ENCODE data around the gene GSK3B. TPM values are rescaled to one million over a fixed set of nuclear protein-coding genes. Genes with fewer than 3 reads are reported as not detected.

GSK3B gene
- total and polyA plus RNA-seq, 4 donors = 11.0 to 64.9 (median 30.6) TPM

DNA sequence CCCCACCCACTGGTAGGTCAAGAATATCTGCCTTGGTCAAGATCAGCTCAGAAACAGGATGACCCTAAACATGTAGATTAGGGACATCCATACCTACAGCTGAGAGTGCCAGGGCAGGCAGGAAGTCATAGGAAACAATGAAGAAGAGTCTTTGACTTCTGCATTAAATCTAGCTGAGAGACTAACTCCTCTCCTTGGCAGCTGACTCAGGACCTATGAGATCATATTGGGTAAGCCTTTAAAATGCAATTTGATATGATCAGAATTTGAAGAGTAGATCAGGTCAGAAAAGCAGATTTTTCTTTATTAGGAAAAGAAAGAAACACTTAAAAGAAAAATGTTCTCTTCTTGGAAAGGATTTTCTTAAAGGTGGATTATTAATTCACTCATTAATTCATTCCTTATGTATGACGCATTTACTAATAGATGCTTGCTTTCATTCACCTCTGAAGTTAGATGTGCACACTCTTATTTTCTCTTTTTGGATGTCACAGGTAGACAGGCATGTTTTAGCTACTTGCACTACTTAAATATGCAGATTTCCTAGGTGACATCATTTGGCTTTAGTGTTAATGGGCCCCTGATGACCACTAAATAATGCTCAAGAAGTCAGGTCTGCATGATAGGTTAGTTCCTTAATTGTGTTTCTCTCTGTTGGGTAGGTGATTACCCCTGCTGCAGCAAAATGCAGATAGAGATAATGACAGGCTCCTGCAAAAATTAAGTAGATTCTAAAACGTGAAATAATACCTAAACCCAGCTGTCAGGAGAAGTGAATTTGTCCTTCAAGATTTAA is 35.7 kb upstream of the GSK3B start:
- no peaks in the 10 kb centered on the region for H3K27me3 ChIP-seq (ENCODE audit: control insufficient read depth in 3 of 3, insufficient read depth in 3 of 3, low read length in 2 of 3)
- 92 to 93% methylated on average over 2 of the region's 2 CpGs for WGBS, 2 donors
- H3K27ac ChIP-seq (ENCODE audit: low read depth in 1 of 2, low read length in 1 of 2) = no peak overlapping the region
- TF ChIP-seq, protein P1, sequence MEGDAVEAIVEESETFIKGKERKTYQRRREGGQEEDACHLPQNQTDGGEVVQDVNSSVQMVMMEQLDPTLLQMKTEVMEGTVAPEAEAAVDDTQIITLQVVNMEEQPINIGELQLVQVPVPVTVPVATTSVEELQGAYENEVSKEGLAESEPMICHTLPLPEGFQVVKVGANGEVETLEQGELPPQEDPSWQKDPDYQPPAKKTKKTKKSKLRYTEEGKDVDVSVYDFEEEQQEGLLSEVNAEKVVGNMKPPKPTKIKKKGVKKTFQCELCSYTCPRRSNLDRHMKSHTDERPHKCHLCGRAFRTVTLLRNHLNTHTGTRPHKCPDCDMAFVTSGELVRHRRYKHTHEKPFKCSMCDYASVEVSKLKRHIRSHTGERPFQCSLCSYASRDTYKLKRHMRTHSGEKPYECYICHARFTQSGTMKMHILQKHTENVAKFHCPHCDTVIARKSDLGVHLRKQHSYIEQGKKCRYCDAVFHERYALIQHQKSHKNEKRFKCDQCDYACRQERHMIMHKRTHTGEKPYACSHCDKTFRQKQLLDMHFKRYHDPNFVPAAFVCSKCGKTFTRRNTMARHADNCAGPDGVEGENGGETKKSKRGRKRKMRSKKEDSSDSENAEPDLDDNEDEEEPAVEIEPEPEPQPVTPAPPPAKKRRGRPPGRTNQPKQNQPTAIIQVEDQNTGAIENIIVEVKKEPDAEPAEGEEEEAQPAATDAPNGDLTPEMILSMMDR (IDR thresholded peaks at IDR 0.05; ENCODE audit: control extremely low read depth, extremely low read depth) = no peak
- ATAC-seq (ENCODE audit: insufficient read depth, low FRiP score) (no peak), DNase-seq (no peak)
- H3K4me1 ChIP-seq (ENCODE audit: control insufficient read depth in 5 of 5, insufficient read depth in 5 of 5, low read length in 5 of 5) = no peaks in the 10 kb centered on the region
- no peak overlapping the region for H3K9ac ChIP-seq (ENCODE audit: insufficient read depth in 1 of 2, low read length in 2 of 2)
- H3K9me3 ChIP-seq (ENCODE audit: control insufficient read depth in 4 of 4, insufficient read depth in 3 of 4, low read length in 3 of 4) = no peaks in the 10 kb centered on the region
- no peak overlapping the region for H3K4me3 ChIP-seq
- H3K36me3 ChIP-seq (ENCODE audit: control insufficient read depth in 4 of 4, insufficient read depth in 4 of 4, low read length in 4 of 4) = no peaks in the 10 kb centered on the region

DNA sequence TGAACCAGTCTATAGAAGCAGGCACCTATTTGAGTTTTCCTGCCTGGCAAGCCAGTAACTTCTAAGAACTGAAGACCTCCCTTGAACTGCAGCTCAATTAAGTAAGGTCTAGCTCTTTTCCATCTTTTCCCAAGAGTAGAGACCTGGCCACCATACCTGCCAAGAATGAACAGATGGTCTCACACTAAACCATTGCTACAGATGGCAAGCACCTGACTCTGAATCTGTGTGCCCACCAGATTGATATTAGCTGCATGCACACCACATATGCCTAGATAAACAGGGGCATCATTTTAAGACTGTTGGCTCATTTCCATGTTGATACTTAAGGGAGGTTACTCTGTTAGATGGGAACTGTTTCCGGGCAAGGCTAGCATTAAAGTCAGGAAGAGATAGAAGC is 34.8 kb upstream of the GSK3B start:
- DNase-seq (no peak), ATAC-seq (ENCODE audit: insufficient read depth, low FRiP score) (no peak)
- Histone ChIP-seq H3K9me3 (ENCODE audit: control insufficient read depth in 4 of 4, insufficient read depth in 3 of 4, low read length in 3 of 4) (no peaks in the 10 kb centered on the region), H3K9ac (ENCODE audit: insufficient read depth in 1 of 2, low read length in 2 of 2) (no peak overlapping the region), H3K27me3 (ENCODE audit: control insufficient read depth in 3 of 3, insufficient read depth in 3 of 3, low read length in 2 of 3) (no peaks in the 10 kb centered on the region), H3K4me1 (ENCODE audit: control insufficient read depth in 5 of 5, insufficient read depth in 5 of 5, low read length in 5 of 5) (no peaks in the 10 kb centered on the region), H3K36me3 (ENCODE audit: control insufficient read depth in 4 of 4, insufficient read depth in 4 of 4, low read length in 4 of 4) (no peaks in the 10 kb centered on the region), H3K4me3 (no peak overlapping the region), H3K27ac (ENCODE audit: low read depth in 1 of 2, low read length in 1 of 2) (no peak overlapping the region)
- WGBS, 2 donors = 80 to 87% methylated on average over 1 of the region's 1 CpG
- TF ChIP-seq, protein P1 (IDR thresholded peaks at IDR 0.05; ENCODE audit: control extremely low read depth, extremely low read depth) = no peak

DNA sequence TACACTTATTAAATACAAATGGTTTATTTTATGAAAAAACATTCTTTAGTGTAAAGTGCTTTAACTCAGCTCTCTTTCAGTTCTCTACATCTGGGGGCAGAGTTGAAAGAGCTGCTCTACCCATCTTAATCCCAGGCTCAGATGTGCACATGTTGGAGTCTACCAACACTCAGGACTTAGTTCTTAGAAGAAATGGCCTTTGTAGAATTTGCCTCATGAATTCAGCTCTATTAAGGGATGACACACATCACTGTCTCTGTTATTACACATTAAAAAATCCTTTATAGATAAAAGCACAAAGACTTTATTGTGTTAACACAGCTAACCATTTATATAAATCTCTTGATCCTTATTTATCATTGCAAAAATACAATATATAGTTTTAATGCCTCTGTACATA is 31.7 kb upstream of the GSK3B start:
- TF ChIP-seq, protein P1 (IDR thresholded peaks at IDR 0.05; ENCODE audit: control extremely low read depth, extremely low read depth) = no peak
- DNase-seq (no peak), ATAC-seq (ENCODE audit: insufficient read depth, low FRiP score) (no peak)
- Histone ChIP-seq H3K36me3 (ENCODE audit: control insufficient read depth in 4 of 4, insufficient read depth in 4 of 4, low read length in 4 of 4) (no peaks in the 10 kb centered on the region), H3K27ac (ENCODE audit: low read depth in 1 of 2, low read length in 1 of 2) (no peak overlapping the region), H3K4me3 (no peak overlapping the region), H3K27me3 (ENCODE audit: control insufficient read depth in 3 of 3, insufficient read depth in 3 of 3, low read length in 2 of 3) (no peaks in the 10 kb centered on the region), H3K9me3 (ENCODE audit: control insufficient read depth in 4 of 4, insufficient read depth in 3 of 4, low read length in 3 of 4) (peaks cover 0 to 2% (median 0%) of the 10 kb centered on the region in 4 donors), H3K9ac (ENCODE audit: insufficient read depth in 1 of 2, low read length in 2 of 2) (no peak overlapping the region), H3K4me1 (ENCODE audit: control insufficient read depth in 5 of 5, insufficient read depth in 5 of 5, low read length in 5 of 5) (no peaks in the 10 kb centered on the region)
